Fibroblast of lung (primary cell): Measurements from ENCODE around the gene COL4A2. TPM values are rescaled to one million over a fixed set of nuclear protein-coding genes. Genes with fewer than 3 reads are reported as not detected.

Experiments used
- DNase-seq, 2 donors: peaks; one replicate each; pipeline versions ENCODE4 v3.0.0 to v3.0.0-alpha.2; 2010; ENCODE audit warnings: low read depth in 2 of 2
- H2AFZ ChIP-seq: 2 replicates; pipeline ENCODE4 v1.5.1; 2012; ENCODE audit warnings: low read length, control low read depth, inconsistent platforms
- H3K27ac ChIP-seq: 2 replicates; pipeline ENCODE4 v1.5.1; 2011; ENCODE audit warnings: low read length, control low read depth; ENCODE audit not compliant: insufficient read depth
- H3K27me3 ChIP-seq: 2 replicates; pipeline ENCODE4 v1.5.1; 2011; ENCODE audit warnings: mild to moderate bottlenecking, low read length; ENCODE audit not compliant: control insufficient read depth, insufficient read depth
- H3K36me3 ChIP-seq: 2 replicates; pipeline ENCODE4 v1.5.1; 2011; ENCODE audit warnings: low read length; ENCODE audit not compliant: control insufficient read depth, insufficient read depth
- H3K4me1 ChIP-seq: 2 replicates; pipeline ENCODE4 v1.5.1; 2011; ENCODE audit warnings: low read length; ENCODE audit not compliant: control insufficient read depth, insufficient read depth; ENCODE audit errors: extremely low read depth
- H3K4me2 ChIP-seq: 2 replicates; pipeline ENCODE4 v1.5.1; 2011; ENCODE audit warnings: low read length, control low read depth; ENCODE audit not compliant: insufficient read depth; ENCODE audit errors: extremely low read depth
- H3K4me3 ChIP-seq, 4 experiments: fragments of 200-600 bp in 1 of 4; sonication (generic) in 1 of 4; replicated peaks in 1 of 4; 2 replicates each; pipeline ENCODE4 v1.5.1; 2011 to 2016; ENCODE audit warnings: low read length in 4 of 4, low read depth in 3 of 4, mild to moderate bottlenecking in 3 of 4, control low read depth in 2 of 4, inconsistent platforms in 1 of 4, mixed read lengths in 1 of 4; ENCODE audit not compliant: insufficient read depth in 1 of 4; ENCODE audit errors: control extremely low read depth in 1 of 4
- H3K79me2 ChIP-seq: 2 replicates; pipeline ENCODE4 v1.5.1; 2012; ENCODE audit warnings: mild to moderate bottlenecking, low read length, inconsistent platforms; ENCODE audit not compliant: control insufficient read depth, insufficient read depth
- H3K9ac ChIP-seq: 2 replicates; pipeline ENCODE4 v1.5.1; 2011; ENCODE audit warnings: mild to moderate bottlenecking, low read length, control low read depth; ENCODE audit not compliant: insufficient read depth
- H3K9me3 ChIP-seq: 2 replicates; pipeline ENCODE4 v1.5.1; 2012; ENCODE audit warnings: low read depth, low read length; ENCODE audit not compliant: control insufficient read depth, insufficient read depth
- H4K20me1 ChIP-seq: 2 replicates; pipeline ENCODE4 v1.5.1; 2011; ENCODE audit warnings: low read length; ENCODE audit not compliant: control insufficient read depth, insufficient read depth; ENCODE audit errors: extremely low read depth
- EZH2 ChIP-seq: IDR thresholded peaks from 2 replicates; pipeline ENCODE4 v1.5.1; 2012; ENCODE audit warnings: low read length, control low read depth, mild to moderate bottlenecking; ENCODE audit errors: missing control alignments
- polyA plus RNA-seq, 2 donors: library from polyadenylated mRNA; depleted of rRNA in 1 of 2; stranded (reverse) in 1 of 2; unstranded in 1 of 2; fragments of >200 nt; gene quantifications; 2 replicates each; pipeline ENCODE4 v1.2.1, GENCODE V29; 2011 to 2012; ENCODE audit warnings: missing spikeins in 1 of 2
- total RNA-seq: library from RNA; depleted of rRNA; stranded (reverse); fragments of >200 nt; gene quantifications from 2 replicates; pipeline ENCODE4 v1.2.1, GENCODE V29; 2014
- TF ChIP-seq, protein P1 (sequence below), 2 donors: IDR thresholded peaks in 1 of 2; conservative IDR thresholded peaks in 1 of 2; 1 replicate in 1 of 2; 2 replicates in 1 of 2; pipeline ENCODE4 v1.5.1; 2011 to 2012; ENCODE audit warnings: low read length in 2 of 2, control low read depth in 1 of 2, inconsistent platforms in 1 of 2, low read depth in 1 of 2, mild to moderate bottlenecking in 1 of 2

COL4A2 gene
- total and polyA plus RNA-seq, 2 donors (not counting 1 experiment from before 2014, with no cell fraction given) = 93.1 to 463 TPM

- H4K20me1 ChIP-seq = no peaks in the 10 kb centered on the region
- H3K4me3 ChIP-seq = peak overlapping the region in 1 of 4 experiments; percentile 3
- H3K79me2 ChIP-seq = peaks cover 46% of the 10 kb centered on the region
- H3K27me3 ChIP-seq = no peaks in the 10 kb centered on the region
- peak overlapping the region; percentile 33 for H3K9ac ChIP-seq
- DNase-seq = peak; percentile 77 to 91
- peak overlapping the region; percentile 56 for H2AFZ ChIP-seq
- H3K27ac ChIP-seq = peak overlapping the region; percentile 75
- TF ChIP-seq EZH2 = no peak
- TF ChIP-seq, protein P1, sequence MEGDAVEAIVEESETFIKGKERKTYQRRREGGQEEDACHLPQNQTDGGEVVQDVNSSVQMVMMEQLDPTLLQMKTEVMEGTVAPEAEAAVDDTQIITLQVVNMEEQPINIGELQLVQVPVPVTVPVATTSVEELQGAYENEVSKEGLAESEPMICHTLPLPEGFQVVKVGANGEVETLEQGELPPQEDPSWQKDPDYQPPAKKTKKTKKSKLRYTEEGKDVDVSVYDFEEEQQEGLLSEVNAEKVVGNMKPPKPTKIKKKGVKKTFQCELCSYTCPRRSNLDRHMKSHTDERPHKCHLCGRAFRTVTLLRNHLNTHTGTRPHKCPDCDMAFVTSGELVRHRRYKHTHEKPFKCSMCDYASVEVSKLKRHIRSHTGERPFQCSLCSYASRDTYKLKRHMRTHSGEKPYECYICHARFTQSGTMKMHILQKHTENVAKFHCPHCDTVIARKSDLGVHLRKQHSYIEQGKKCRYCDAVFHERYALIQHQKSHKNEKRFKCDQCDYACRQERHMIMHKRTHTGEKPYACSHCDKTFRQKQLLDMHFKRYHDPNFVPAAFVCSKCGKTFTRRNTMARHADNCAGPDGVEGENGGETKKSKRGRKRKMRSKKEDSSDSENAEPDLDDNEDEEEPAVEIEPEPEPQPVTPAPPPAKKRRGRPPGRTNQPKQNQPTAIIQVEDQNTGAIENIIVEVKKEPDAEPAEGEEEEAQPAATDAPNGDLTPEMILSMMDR (conservative IDR thresholded peaks at IDR 0.05 in 1 of 2, IDR thresholded peaks at IDR 0.05 in 1 of 2; ENCODE audit: low read depth in 1 of 2, low read length in 2 of 2) = no peak
- peaks cover 41% of the 10 kb centered on the region for H3K4me1 ChIP-seq
- peak overlapping the region; percentile 52 for H3K4me2 ChIP-seq
- H3K36me3 ChIP-seq = no peaks in the 10 kb centered on the region
- H3K9me3 ChIP-seq = no peaks in the 10 kb centered on the region
These were observed 31.5 kb downstream of the COL4A2 start for GRCh38 chr13:110338441-110339101.

- Histone ChIP-seq H3K79me2 (peaks cover 40% of the 10 kb centered on the region), H3K9ac (no peak overlapping the region)
- no peak for TF ChIP-seq EZH2
- TF ChIP-seq, protein P1 (conservative IDR thresholded peaks at IDR 0.05 in 1 of 2, IDR thresholded peaks at IDR 0.05 in 1 of 2; ENCODE audit: low read depth in 1 of 2, low read length in 2 of 2) = no peak
These were observed 32.2 kb downstream of the COL4A2 start for GRCh38 chr13:110339263-110339662.

DNA sequence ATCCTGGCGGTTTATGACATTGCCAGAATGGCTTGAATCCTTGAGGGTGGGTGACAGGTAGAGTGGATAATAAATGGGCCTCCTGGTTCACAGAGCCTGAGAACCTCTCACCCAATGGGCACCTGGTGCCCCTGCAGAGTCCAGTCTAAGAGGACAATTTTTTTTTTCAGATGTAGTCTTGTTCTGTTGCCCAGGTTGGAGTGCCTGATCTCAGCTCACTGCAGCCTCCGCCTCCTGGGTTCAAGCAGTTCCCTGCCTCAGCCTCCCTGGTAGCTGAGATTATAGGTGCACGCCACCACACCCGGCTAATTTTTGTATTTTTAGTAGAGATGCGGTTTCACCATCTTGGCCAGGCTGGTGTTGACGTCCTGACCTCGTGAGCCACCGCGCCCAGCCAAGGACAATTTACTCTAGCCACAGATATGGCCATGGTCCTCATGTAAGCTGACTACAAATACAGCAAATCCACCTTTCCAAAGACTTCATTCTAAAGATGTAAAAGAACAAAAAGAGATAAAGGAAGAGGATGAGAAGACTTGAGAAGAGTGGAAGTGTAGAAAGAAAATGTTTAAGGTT, 33.0 kb downstream of the COL4A2 start:
- Histone ChIP-seq H3K9me3 (no peaks in the 10 kb centered on the region), H3K4me2 (peak overlapping the region; percentile 19)
- no peak for TF ChIP-seq EZH2
- TF ChIP-seq, protein P1 (conservative IDR thresholded peaks at IDR 0.05 in 1 of 2, IDR thresholded peaks at IDR 0.05 in 1 of 2; ENCODE audit: low read depth in 1 of 2, low read length in 2 of 2) = no peak

More at GRCh38 chr13:110339263-110339662, 32.2 kb downstream of the COL4A2 start:
- Histone ChIP-seq H3K4me1 (peaks cover 41% of the 10 kb centered on the region), H3K36me3 (no peaks in the 10 kb centered on the region), H3K27me3 (no peaks in the 10 kb centered on the region), H3K4me2 (no peak overlapping the region), H3K9me3 (no peaks in the 10 kb centered on the region), H3K4me3 (no peak overlapping the region), H3K27ac (peak overlapping the region; percentile 75), H4K20me1 (no peaks in the 10 kb centered on the region), H2AFZ (no peak overlapping the region)
- DNase-seq = no peak

More for the DNA sequence above, 33.0 kb downstream of the COL4A2 start:
- no peak for DNase-seq
- Histone ChIP-seq H2AFZ (no peak overlapping the region), H3K4me3 (no peak overlapping the region), H4K20me1 (no peaks in the 10 kb centered on the region), H3K79me2 (peaks cover 36% of the 10 kb centered on the region), H3K4me1 (peaks cover 41% of the 10 kb centered on the region), H3K9ac (peak overlapping the region; percentile 65), H3K36me3 (no peaks in the 10 kb centered on the region), H3K27ac (peak overlapping the region; percentile 75), H3K27me3 (no peaks in the 10 kb centered on the region)
